K562 (cell line): ENCODE measurements around the gene MTA1. TPM values are rescaled to one million over a fixed set of nuclear protein-coding genes. Genes with fewer than 3 reads are reported as not detected.

Source experiments
- polyA plus RNA-seq, 8 experiments: library from polyadenylated mRNA; depleted of rRNA in 4 of 8; stranded (reverse) in 5 of 8; unstranded in 3 of 8; fragments of >200 nt; fragmentation: Nextera tagmentation in 2 of 8; fragmentation: Illumina TruSeq in 1 of 8; extraction: Ambion mirVana in 2 of 8; extraction: Trizol in 1 of 8; gene quantifications; 2 replicates each; pipeline versions ENCODE4 v1.2.1 to v1.2.3, GENCODE V29; 2011 to 2014; ENCODE audit warnings: inconsistent platforms in 1 of 8, missing spikeins in 1 of 8
- total RNA-seq, 7 experiments: library from RNA; depleted of rRNA in 6 of 7; stranded (reverse); fragments of >200 nt in 6 of 7; fragmentation: Illumina TruSeq in 2 of 7; extraction: Trizol in 2 of 7; gene quantifications; 2 replicates each; pipeline versions ENCODE4 v1.2.1 to v1.2.3, GENCODE V29; 2011 to 2021; ENCODE audit warnings: low replicate concordance in 1 of 7

The MTA1 gene
- total and polyA plus RNA-seq, 9 of the 15 experiments (the other 6 are each of a cell fraction or from before 2014, with no cell fraction given): 0.13 to 118 (median 32.3) TPM

Other genes with a start within 250 kb of the MTA1 start
Only the 7 nearest of the 9 such genes appear.
- gene BRF1, start 118.8 kb upstream of the MTA1 start, total RNA-seq (2014; rRNA removed): 24.6 and 24.9 TPM in 2 replicates
- 6.9 and 9.3 TPM in 2 replicates for gene BRF1, start 118.8 kb upstream of the MTA1 start, total RNA-seq (2014; rRNA removed; fragmentation: Illumina TruSeq; extraction: Trizol)
- gene BRF1, start 118.8 kb upstream of the MTA1 start, total RNA-seq (2015; rRNA removed; fragmentation: Illumina TruSeq; extraction: Trizol): 12.5 and 12.7 TPM in 2 replicates
- 22.5 and 22.6 TPM in 2 replicates for gene BRF1, start 118.8 kb upstream of the MTA1 start, total RNA-seq (2021)
- gene BRF1, start 118.8 kb upstream of the MTA1 start, polyA plus RNA-seq (2011; rRNA removed): 3.6 and 5.6 TPM in 2 replicates
- 8.2 and 10.5 TPM in 2 replicates for gene BRF1, start 118.8 kb upstream of the MTA1 start, polyA plus RNA-seq (2014; fragmentation: Illumina TruSeq; extraction: Trizol)
- under 1 TPM; 0.14 to 0.17 TPM for gene BRF1, start 118.8 kb upstream of the MTA1 start, polyA plus RNA-seq (2014; fragmentation: Nextera tagmentation; extraction: Ambion mirVana)
- 12.8 and 14.6 TPM in 2 replicates for gene BRF1, start 118.8 kb upstream of the MTA1 start, polyA plus RNA-seq (2014; rRNA removed)
- 13.2 and 21.3 TPM in 2 replicates for gene PACS2, start 105.1 kb upstream of the MTA1 start, total RNA-seq (2014; rRNA removed)
- 4.4 and 5.9 TPM in 2 replicates for gene PACS2, start 105.1 kb upstream of the MTA1 start, total RNA-seq (2014; rRNA removed; fragmentation: Illumina TruSeq; extraction: Trizol)
- gene PACS2, start 105.1 kb upstream of the MTA1 start, total RNA-seq (2015; rRNA removed; fragmentation: Illumina TruSeq; extraction: Trizol): 10.4 and 11.6 TPM in 2 replicates
- 20.8 and 21.0 TPM in 2 replicates for gene PACS2, start 105.1 kb upstream of the MTA1 start, total RNA-seq (2021)
- gene PACS2, start 105.1 kb upstream of the MTA1 start, polyA plus RNA-seq (2011; rRNA removed): 8.8 and 9.9 TPM in 2 replicates
- 4.3 and 9.0 TPM in 2 replicates for gene PACS2, start 105.1 kb upstream of the MTA1 start, polyA plus RNA-seq (2014; fragmentation: Illumina TruSeq; extraction: Trizol)
- under 1 TPM; 0.11 to 0.34 TPM for gene PACS2, start 105.1 kb upstream of the MTA1 start, polyA plus RNA-seq (2014; fragmentation: Nextera tagmentation; extraction: Ambion mirVana)
- 14.6 and 16.6 TPM in 2 replicates for gene PACS2, start 105.1 kb upstream of the MTA1 start, polyA plus RNA-seq (2014; rRNA removed)
- gene TEX22, start 21.3 kb upstream of the MTA1 start, total RNA-seq (2014; rRNA removed): 0.04 and 0.05 TPM in 2 replicates
- 0.06 and 0.55 TPM in 2 replicates for gene TEX22, start 21.3 kb upstream of the MTA1 start, total RNA-seq (2014; rRNA removed; fragmentation: Illumina TruSeq; extraction: Trizol)
- gene TEX22, start 21.3 kb upstream of the MTA1 start, total RNA-seq (2015; rRNA removed; fragmentation: Illumina TruSeq; extraction: Trizol): 0.14 and 0.45 TPM in 2 replicates
- gene TEX22, start 21.3 kb upstream of the MTA1 start, total RNA-seq (2021): 1.0 and 1.7 TPM in 2 replicates
- 0.31 and 0.50 TPM in 2 replicates for gene TEX22, start 21.3 kb upstream of the MTA1 start, polyA plus RNA-seq (2011; rRNA removed)
- gene TEX22, start 21.3 kb upstream of the MTA1 start, polyA plus RNA-seq (2014; fragmentation: Illumina TruSeq; extraction: Trizol): 0.04 and 0.14 TPM in 2 replicates
- not detected for gene TEX22, start 21.3 kb upstream of the MTA1 start, polyA plus RNA-seq (2014; fragmentation: Nextera tagmentation; extraction: Ambion mirVana)
- 0.18 and 0.23 TPM in 2 replicates for gene TEX22, start 21.3 kb upstream of the MTA1 start, polyA plus RNA-seq (2014; rRNA removed)
- gene CRIP2, start 55.0 kb downstream of the MTA1 start, total RNA-seq (2014; rRNA removed): 1.7 and 2.0 TPM in 2 replicates
- not detected in 2 replicates for gene CRIP2, start 55.0 kb downstream of the MTA1 start, total RNA-seq (2014; rRNA removed; fragmentation: Illumina TruSeq; extraction: Trizol)
- 0.33 and 0.34 TPM in 2 replicates for gene CRIP2, start 55.0 kb downstream of the MTA1 start, total RNA-seq (2015; rRNA removed; fragmentation: Illumina TruSeq; extraction: Trizol)
- gene CRIP2, start 55.0 kb downstream of the MTA1 start, total RNA-seq (2021): 1.2 and 1.7 TPM in 2 replicates
- gene CRIP2, start 55.0 kb downstream of the MTA1 start, polyA plus RNA-seq (2011; rRNA removed): 1.0 and 2.2 TPM in 2 replicates
- gene CRIP2, start 55.0 kb downstream of the MTA1 start, polyA plus RNA-seq (2014; fragmentation: Illumina TruSeq; extraction: Trizol): 0.18 and 0.51 TPM in 2 replicates
- gene CRIP2, start 55.0 kb downstream of the MTA1 start, polyA plus RNA-seq (2014; fragmentation: Nextera tagmentation; extraction: Ambion mirVana): under 1 TPM; 0.25 to 0.27 TPM
- gene CRIP2, start 55.0 kb downstream of the MTA1 start, polyA plus RNA-seq (2014; rRNA removed): 0.16 and 1.2 TPM in 2 replicates
- not detected in 2 replicates for gene CRIP1, start 67.1 kb downstream of the MTA1 start, total RNA-seq (2014; rRNA removed)
- gene CRIP1, start 67.1 kb downstream of the MTA1 start, total RNA-seq (2014; rRNA removed; fragmentation: Illumina TruSeq; extraction: Trizol): not detected in 2 replicates
- gene CRIP1, start 67.1 kb downstream of the MTA1 start, total RNA-seq (2015; rRNA removed; fragmentation: Illumina TruSeq; extraction: Trizol): not detected in 2 replicates
- gene CRIP1, start 67.1 kb downstream of the MTA1 start, total RNA-seq (2021): 0.58 and 0.98 TPM in 2 replicates
- 0.14 and 0.23 TPM in 2 replicates for gene CRIP1, start 67.1 kb downstream of the MTA1 start, polyA plus RNA-seq (2011; rRNA removed)
- not detected in 2 replicates for gene CRIP1, start 67.1 kb downstream of the MTA1 start, polyA plus RNA-seq (2014; fragmentation: Illumina TruSeq; extraction: Trizol)
- not detected for gene CRIP1, start 67.1 kb downstream of the MTA1 start, polyA plus RNA-seq (2014; fragmentation: Nextera tagmentation; extraction: Ambion mirVana)
- gene CRIP1, start 67.1 kb downstream of the MTA1 start, polyA plus RNA-seq (2014; rRNA removed): 0.11 TPM in 1 of 2 replicates, not detected in the other
- gene TEDC1, start 71.4 kb downstream of the MTA1 start, total RNA-seq (2014; rRNA removed): 26.4 and 28.3 TPM in 2 replicates
- 0.64 and 0.84 TPM in 2 replicates for gene TEDC1, start 71.4 kb downstream of the MTA1 start, total RNA-seq (2014; rRNA removed; fragmentation: Illumina TruSeq; extraction: Trizol)
- gene TEDC1, start 71.4 kb downstream of the MTA1 start, total RNA-seq (2015; rRNA removed; fragmentation: Illumina TruSeq; extraction: Trizol): 6.6 and 8.8 TPM in 2 replicates
- gene TEDC1, start 71.4 kb downstream of the MTA1 start, total RNA-seq (2021): 20.1 and 25.7 TPM in 2 replicates
- gene TEDC1, start 71.4 kb downstream of the MTA1 start, polyA plus RNA-seq (2011; rRNA removed): 5.9 and 6.6 TPM in 2 replicates
- gene TEDC1, start 71.4 kb downstream of the MTA1 start, polyA plus RNA-seq (2014; fragmentation: Illumina TruSeq; extraction: Trizol): 1.2 and 6.8 TPM in 2 replicates
- under 1 TPM; 0.21 to 0.25 TPM for gene TEDC1, start 71.4 kb downstream of the MTA1 start, polyA plus RNA-seq (2014; fragmentation: Nextera tagmentation; extraction: Ambion mirVana)
- gene TEDC1, start 71.4 kb downstream of the MTA1 start, polyA plus RNA-seq (2014; rRNA removed): 18.9 and 19.4 TPM in 2 replicates
- gene TMEM121, start 106.8 kb downstream of the MTA1 start, total RNA-seq (2014; rRNA removed): 0.36 TPM in 1 of 2 replicates, not detected in the other
- not detected in 2 replicates for gene TMEM121, start 106.8 kb downstream of the MTA1 start, total RNA-seq (2014; rRNA removed; fragmentation: Illumina TruSeq; extraction: Trizol)
- gene TMEM121, start 106.8 kb downstream of the MTA1 start, total RNA-seq (2015; rRNA removed; fragmentation: Illumina TruSeq; extraction: Trizol): not detected in 2 replicates
- gene TMEM121, start 106.8 kb downstream of the MTA1 start, total RNA-seq (2021): 0.31 TPM in 1 of 2 replicates, not detected in the other
- gene TMEM121, start 106.8 kb downstream of the MTA1 start, polyA plus RNA-seq (2011; rRNA removed): 0.09 TPM in 1 of 2 replicates, not detected in the other
- not detected in 2 replicates for gene TMEM121, start 106.8 kb downstream of the MTA1 start, polyA plus RNA-seq (2014; fragmentation: Illumina TruSeq; extraction: Trizol)
- not detected for gene TMEM121, start 106.8 kb downstream of the MTA1 start, polyA plus RNA-seq (2014; fragmentation: Nextera tagmentation; extraction: Ambion mirVana)
- not detected in 2 replicates for gene TMEM121, start 106.8 kb downstream of the MTA1 start, polyA plus RNA-seq (2014; rRNA removed)